ENCODE results near the gene TBC1D17.

The TBC1D17 gene

GRCh38 chr19:49875177-49875576 lies 2.3 kb upstream of the TBC1D17 start:
- in situ Hi-C loops (cut with MboI; ENCODE audit: low sequenced_read_pairs) = no loop called here

- in situ Hi-C loops (cut with MboI; ENCODE audit: low sequenced_read_pairs) = no loop called here
Observed at GRCh38 chr19:49875857-49876421, 1.6 kb upstream of the TBC1D17 start.

GRCh38 chr19:49876422-49877019 lies 981 bp upstream of the TBC1D17 start:
- in situ Hi-C loops (cut with MboI; ENCODE audit: low sequenced_read_pairs) = no loop called here

GRCh38 chr19:49877879-49878743 lies 609 bp downstream of the TBC1D17 start:
- in situ Hi-C loops (cut with MboI; ENCODE audit: low sequenced_read_pairs) = no loop called here

GRCh38 chr19:49878744-49879070 lies 1.2 kb downstream of the TBC1D17 start:
- in situ Hi-C loops (cut with MboI; ENCODE audit: low sequenced_read_pairs) = no loop called here

GRCh38 chr19:49879243-49879963 lies 1.9 kb downstream of the TBC1D17 start:
- in situ Hi-C loops (cut with MboI; ENCODE audit: low sequenced_read_pairs) = no loop called here

- in situ Hi-C loops (cut with MboI; ENCODE audit: low sequenced_read_pairs) = no loop called here
Observed at GRCh38 chr19:49880162-49880869, 2.8 kb downstream of the TBC1D17 start.

- in situ Hi-C loops (cut with MboI; ENCODE audit: low sequenced_read_pairs) = no loop called here
Observed at GRCh38 chr19:49881186-49881585, 3.7 kb downstream of the TBC1D17 start.

GRCh38 chr19:49881672-49882394 lies 4.3 kb downstream of the TBC1D17 start:
- in situ Hi-C loops (cut with MboI; ENCODE audit: low sequenced_read_pairs) = no loop called here

GRCh38 chr19:49882643-49883042 lies 5.1 kb downstream of the TBC1D17 start:
- in situ Hi-C loops (cut with MboI; ENCODE audit: low sequenced_read_pairs) = no loop called here

- in situ Hi-C loops (cut with MboI; ENCODE audit: low sequenced_read_pairs) = no loop called here
Observed at GRCh38 chr19:49883094-49883493, 5.6 kb downstream of the TBC1D17 start.

- in situ Hi-C loops (cut with MboI; ENCODE audit: low sequenced_read_pairs) = no loop called here
Observed at GRCh38 chr19:49884109-49884508, 6.6 kb downstream of the TBC1D17 start.

GRCh38 chr19:49884760-49885159 lies 7.3 kb downstream of the TBC1D17 start:
- in situ Hi-C loops (cut with MboI; ENCODE audit: low sequenced_read_pairs) = no loop called here

- in situ Hi-C loops (cut with MboI; ENCODE audit: low sequenced_read_pairs) = no loop called here
Observed at GRCh38 chr19:49887037-49887664, 9.6 kb downstream of the TBC1D17 start.

GRCh38 chr19:49887665-49888509 lies 10.4 kb downstream of the TBC1D17 start:
- in situ Hi-C loops (cut with MboI; ENCODE audit: low sequenced_read_pairs) = no loop called here

- in situ Hi-C loops (cut with MboI; ENCODE audit: low sequenced_read_pairs) = no loop called here
Observed at GRCh38 chr19:49888510-49888824, 11.0 kb downstream of the TBC1D17 start.

GRCh38 chr19:49889038-49889686 lies 11.7 kb downstream of the TBC1D17 start:
- in situ Hi-C loops (cut with MboI; ENCODE audit: low sequenced_read_pairs) = no loop called here

- in situ Hi-C loops (cut with MboI; ENCODE audit: low sequenced_read_pairs) = no loop called here
Observed at GRCh38 chr19:49889687-49890348, 12.3 kb downstream of the TBC1D17 start.

All from HL-60/S4 treated with retinoic acid at 250 ng/mL for 4 days and 3 days (cell line).